Neural crest cell (in vitro differentiated cells): ENCODE data around the gene RBM18. TPM values are rescaled to one million over a fixed set of nuclear protein-coding genes. Genes with fewer than 3 reads are reported as not detected.

Source experiments
- DNase-seq: peaks from one replicate; pipeline ENCODE4 v3.0.0; 2021; ENCODE audit warnings: low read depth, mixed read lengths, low spot score
- H3K27ac Mint-ChIP-seq: one replicate; pipeline ENCODE4 v1.8.0; 2021; ENCODE audit warnings: mild to moderate bottlenecking, mixed read lengths; ENCODE audit not compliant: unreplicated experiment
- H3K27me3 Mint-ChIP-seq: 2 replicates; pipeline ENCODE4 v1.8.0; 2021; ENCODE audit warnings: low read depth, mild to moderate bottlenecking, mixed read lengths
- H3K36me3 Mint-ChIP-seq: 2 replicates; pipeline ENCODE4 v1.8.0; 2021; ENCODE audit warnings: low read depth, mild to moderate bottlenecking, mixed read lengths
- H3K4me1 Mint-ChIP-seq: 2 replicates; pipeline ENCODE4 v1.8.0; 2021; ENCODE audit warnings: mixed read lengths
- H3K4me3 Mint-ChIP-seq: one replicate; pipeline ENCODE4 v1.8.0; 2021; ENCODE audit warnings: mild to moderate bottlenecking, mixed read lengths
- H3K9me3 Mint-ChIP-seq: 2 replicates; pipeline ENCODE4 v1.8.0; 2021; ENCODE audit warnings: mixed read lengths
- CTCF ChIP-seq: fragments of 200-600 bp; sonication (generic); conservative IDR thresholded peaks from 2 replicates; pipeline ENCODE4 v1.5.0; 2021; ENCODE audit warnings: antibody characterized with exemption, mild to moderate bottlenecking
- total RNA-seq: library from RNA; stranded (reverse); gene quantifications from 2 replicates; pipeline ENCODE4 v1.2.1, GENCODE V29; 2021

RBM18 gene
- total RNA-seq, 1 donor from 2014 or later, result 17.9 TPM

GRCh38 chr9:122207096-122207495 lies 57.5 kb downstream of the RBM18 start:
- no peaks in the 10 kb centered on the region for H3K36me3 Mint-ChIP-seq
- H3K27me3 Mint-ChIP-seq, result peaks cover 68% of the 10 kb centered on the region
- H3K27ac Mint-ChIP-seq, result no peak overlapping the region
- no peak for DNase-seq
- TF ChIP-seq CTCF, result no peak
- H3K4me3 Mint-ChIP-seq, result no peak overlapping the region
- no peaks in the 10 kb centered on the region for H3K9me3 Mint-ChIP-seq
- peaks cover 11% of the 10 kb centered on the region for H3K4me1 Mint-ChIP-seq

DNA sequence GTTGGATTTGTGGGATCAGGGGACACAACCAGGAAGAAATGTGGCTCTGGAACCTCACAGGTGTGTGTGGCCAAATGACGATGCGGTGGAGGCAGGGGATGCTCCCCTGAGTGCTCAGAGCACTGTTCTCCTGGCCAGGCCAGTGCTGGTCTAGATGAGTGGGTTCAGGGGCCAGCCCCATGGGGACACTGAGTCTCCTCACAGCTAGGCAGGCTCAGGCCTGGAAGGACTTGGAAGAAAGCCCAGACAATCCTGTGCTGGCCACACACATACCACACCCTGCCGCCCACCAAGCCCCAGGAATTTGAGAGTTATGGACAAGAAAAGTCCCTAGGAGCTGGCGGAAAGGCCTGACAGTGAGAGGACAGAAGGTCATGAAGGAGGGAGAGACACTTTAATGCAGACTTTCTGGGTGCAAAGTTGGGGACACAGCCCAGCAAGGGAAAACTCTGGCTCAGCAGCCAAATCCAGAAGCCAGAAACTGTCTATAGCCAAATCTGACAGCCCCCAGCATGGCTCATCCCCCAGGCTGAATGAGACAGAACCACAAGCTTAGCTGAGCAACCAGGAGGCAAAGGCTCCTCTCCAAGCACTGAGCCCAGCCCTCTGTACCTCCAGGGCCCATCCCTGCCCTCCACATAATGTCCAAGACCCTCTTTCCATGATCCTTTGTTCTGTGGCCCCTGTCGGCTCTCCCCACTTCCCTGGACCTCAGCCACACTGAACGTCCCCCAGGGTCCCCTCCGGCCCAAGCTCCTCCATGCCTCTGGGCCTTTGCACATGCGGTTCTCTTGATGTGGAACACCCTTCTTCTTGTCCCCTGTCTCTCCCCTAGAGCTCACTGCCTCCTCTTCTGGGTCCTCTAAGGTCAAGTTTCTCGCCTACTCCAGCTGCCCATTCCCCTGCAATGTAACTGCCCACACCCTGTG lies 58.3 kb downstream of the RBM18 start:
- Mint-ChIP-seq H3K4me1 (peaks cover 11% of the 10 kb centered on the region), H3K4me3 (no peak overlapping the region), H3K36me3 (no peaks in the 10 kb centered on the region), H3K27ac (no peak overlapping the region), H3K27me3 (peaks cover 61% of the 10 kb centered on the region), H3K9me3 (no peaks in the 10 kb centered on the region)
- no peak for DNase-seq
- no peak for TF ChIP-seq CTCF

DNA sequence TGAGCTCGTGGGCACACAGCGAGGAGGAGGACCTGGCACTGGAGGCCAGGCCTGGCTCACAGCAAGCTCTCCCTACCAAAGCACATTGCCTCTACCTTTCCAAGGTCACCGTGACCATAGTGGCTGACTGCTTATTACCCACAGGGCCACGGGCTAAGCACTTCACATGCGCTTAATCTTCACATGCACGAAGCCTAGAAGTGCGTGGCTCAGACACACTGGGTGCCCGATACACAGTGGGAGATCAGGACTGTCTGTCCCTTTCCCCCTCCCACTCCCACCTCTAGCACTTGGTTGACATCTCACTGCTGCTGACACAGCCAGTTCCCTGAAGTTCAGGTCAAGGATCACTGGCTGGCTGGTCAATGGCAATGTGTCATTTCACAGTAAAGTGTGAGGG lies 59.5 kb downstream of the RBM18 start:
- Mint-ChIP-seq H3K27ac (no peak overlapping the region), H3K4me3 (no peak overlapping the region), H3K9me3 (no peaks in the 10 kb centered on the region), H3K36me3 (no peaks in the 10 kb centered on the region), H3K4me1 (peaks cover 11% of the 10 kb centered on the region), H3K27me3 (peaks cover 52% of the 10 kb centered on the region)
- TF ChIP-seq CTCF, result no peak
- no peak for DNase-seq

- Mint-ChIP-seq H3K4me3 (no peak overlapping the region), H3K9me3 (no peaks in the 10 kb centered on the region), H3K4me1 (peaks cover 11% of the 10 kb centered on the region), H3K27ac (no peak overlapping the region), H3K27me3 (peaks cover 49% of the 10 kb centered on the region), H3K36me3 (no peaks in the 10 kb centered on the region)
- no peak for TF ChIP-seq CTCF
- no peak for DNase-seq
Measured at GRCh38 chr9:122204491-122204890, 60.1 kb downstream of the RBM18 start.

GRCh38 chr9:122204055-122204454 lies 60.6 kb downstream of the RBM18 start:
- no peak for TF ChIP-seq CTCF
- H3K9me3 Mint-ChIP-seq, result no peaks in the 10 kb centered on the region
- no peak for DNase-seq
- H3K36me3 Mint-ChIP-seq, result no peaks in the 10 kb centered on the region
- H3K27me3 Mint-ChIP-seq, result peaks cover 46% of the 10 kb centered on the region
- H3K4me3 Mint-ChIP-seq, result no peak overlapping the region
- H3K4me1 Mint-ChIP-seq, result peaks cover 11% of the 10 kb centered on the region
- no peak overlapping the region for H3K27ac Mint-ChIP-seq
